ENCODE results near the gene PCDH9.

PCDH9 gene

GRCh38 chr13:66313413-66313812 is 916.7 kb downstream of the PCDH9 start:
- H3K27me3 ChIP-seq (replicated peaks) = no peaks in the 10 kb centered on the region
- peak; percentile 74 for DNase-seq
- H3K27ac ChIP-seq = peak overlapping the region; percentile 73
- TF ChIP-seq, protein P1, sequence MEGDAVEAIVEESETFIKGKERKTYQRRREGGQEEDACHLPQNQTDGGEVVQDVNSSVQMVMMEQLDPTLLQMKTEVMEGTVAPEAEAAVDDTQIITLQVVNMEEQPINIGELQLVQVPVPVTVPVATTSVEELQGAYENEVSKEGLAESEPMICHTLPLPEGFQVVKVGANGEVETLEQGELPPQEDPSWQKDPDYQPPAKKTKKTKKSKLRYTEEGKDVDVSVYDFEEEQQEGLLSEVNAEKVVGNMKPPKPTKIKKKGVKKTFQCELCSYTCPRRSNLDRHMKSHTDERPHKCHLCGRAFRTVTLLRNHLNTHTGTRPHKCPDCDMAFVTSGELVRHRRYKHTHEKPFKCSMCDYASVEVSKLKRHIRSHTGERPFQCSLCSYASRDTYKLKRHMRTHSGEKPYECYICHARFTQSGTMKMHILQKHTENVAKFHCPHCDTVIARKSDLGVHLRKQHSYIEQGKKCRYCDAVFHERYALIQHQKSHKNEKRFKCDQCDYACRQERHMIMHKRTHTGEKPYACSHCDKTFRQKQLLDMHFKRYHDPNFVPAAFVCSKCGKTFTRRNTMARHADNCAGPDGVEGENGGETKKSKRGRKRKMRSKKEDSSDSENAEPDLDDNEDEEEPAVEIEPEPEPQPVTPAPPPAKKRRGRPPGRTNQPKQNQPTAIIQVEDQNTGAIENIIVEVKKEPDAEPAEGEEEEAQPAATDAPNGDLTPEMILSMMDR (IDR thresholded peaks at IDR 0.05; ENCODE audit: low read depth, low read length, missing control alignments) = no peak
- H3K4me3 ChIP-seq (ENCODE audit: low read depth, low read length) = no peak overlapping the region
- in situ Hi-C loops (cut with HindIII; ENCODE audit: low pct_ligation_motif_present, low sequenced_read_pairs) = no loop called here
- no peaks in the 10 kb centered on the region for H3K36me3 ChIP-seq (replicated peaks)

GRCh38 chr13:66312312-66313087 is 917.6 kb downstream of the PCDH9 start:
- peak; percentile 92 for DNase-seq
- in situ Hi-C loops (cut with HindIII; ENCODE audit: low pct_ligation_motif_present, low sequenced_read_pairs) = no loop called here
- H3K27me3 ChIP-seq (replicated peaks) = no peaks in the 10 kb centered on the region
- H3K36me3 ChIP-seq (replicated peaks) = no peaks in the 10 kb centered on the region
- no peak overlapping the region for H3K4me3 ChIP-seq (ENCODE audit: low read depth, low read length)
- TF ChIP-seq, protein P1 (IDR thresholded peaks at IDR 0.05; ENCODE audit: low read depth, low read length, missing control alignments) = no peak
- peak overlapping the region; percentile 73 for H3K27ac ChIP-seq

- TF ChIP-seq, protein P1 (IDR thresholded peaks at IDR 0.05; ENCODE audit: low read depth, low read length, missing control alignments) = no peak
- Histone ChIP-seq H3K36me3 (replicated peaks) (no peaks in the 10 kb centered on the region), H3K27ac (no peak overlapping the region), H3K27me3 (replicated peaks) (no peaks in the 10 kb centered on the region), H3K4me3 (ENCODE audit: low read depth, low read length) (no peak overlapping the region)
- in situ Hi-C loops (cut with HindIII; ENCODE audit: low pct_ligation_motif_present, low sequenced_read_pairs) = no loop called here
- DNase-seq = no peak
These were observed 924.0 kb downstream of the PCDH9 start for GRCh38 chr13:66305961-66306617.

DNA sequence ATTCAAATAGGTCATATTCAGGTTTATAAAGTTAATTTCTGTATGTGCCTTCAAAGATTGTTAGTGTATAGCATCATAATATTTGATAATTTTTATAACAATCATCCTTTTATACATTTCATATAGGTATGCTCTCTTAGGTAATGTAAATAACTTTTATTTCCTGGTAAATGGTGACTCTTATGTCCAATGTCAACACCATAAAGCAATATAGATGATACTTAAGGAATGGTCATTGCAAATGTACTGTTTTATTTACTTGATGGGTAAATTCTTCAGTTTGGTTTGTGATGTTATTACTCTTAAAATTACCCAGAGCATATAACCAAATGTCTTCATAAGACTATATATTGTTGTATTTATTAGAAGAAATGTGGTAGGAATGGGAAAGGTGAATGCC is 928.7 kb downstream of the PCDH9 start:
- DNase-seq = no peak
- Histone ChIP-seq H3K27me3 (replicated peaks) (no peaks in the 10 kb centered on the region), H3K36me3 (replicated peaks) (no peaks in the 10 kb centered on the region), H3K4me3 (ENCODE audit: low read depth, low read length) (no peak overlapping the region), H3K27ac (no peak overlapping the region)
- TF ChIP-seq, protein P1 (IDR thresholded peaks at IDR 0.05; ENCODE audit: low read depth, low read length, missing control alignments) = no peak
- in situ Hi-C loops (cut with HindIII; ENCODE audit: low pct_ligation_motif_present, low sequenced_read_pairs) = no loop called here

DNA sequence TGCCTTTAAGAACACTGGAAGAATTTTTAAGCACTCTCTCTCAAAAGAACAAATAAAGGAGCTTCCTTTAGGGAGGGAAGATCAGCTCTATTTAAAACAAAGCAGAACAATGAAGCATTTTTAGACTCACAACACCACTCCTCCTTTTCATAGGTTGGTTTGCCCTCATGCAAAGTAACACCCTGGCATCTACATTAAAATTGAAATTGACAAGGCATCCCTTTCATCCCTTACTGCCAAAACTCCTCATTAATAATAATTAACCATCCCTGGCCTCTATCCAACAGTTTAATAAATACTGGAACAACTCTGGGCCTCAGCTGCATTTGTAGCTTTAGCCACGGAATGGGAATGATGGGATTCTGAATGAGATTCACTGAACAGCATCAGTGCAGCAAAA is 929.1 kb downstream of the PCDH9 start:
- Histone ChIP-seq H3K27me3 (replicated peaks) (no peaks in the 10 kb centered on the region), H3K4me3 (ENCODE audit: low read depth, low read length) (no peak overlapping the region), H3K27ac (no peak overlapping the region), H3K36me3 (replicated peaks) (no peaks in the 10 kb centered on the region)
- no peak for DNase-seq
- TF ChIP-seq, protein P1 (IDR thresholded peaks at IDR 0.05; ENCODE audit: low read depth, low read length, missing control alignments) = no peak
- in situ Hi-C loops (cut with HindIII; ENCODE audit: low pct_ligation_motif_present, low sequenced_read_pairs) = no loop called here

All from brain microvascular endothelial cell (primary cell).